Large intestine (tissue), 12 donors: Measurements from ENCODE around the gene FRRS1L. TPM values are rescaled to one million over a fixed set of nuclear protein-coding genes. Genes with fewer than 3 reads are reported as not detected.

Experiments used
- DNase-seq, 2 donors: peaks; one replicate each; pipeline versions ENCODE4 v3.0.0 to v3.0.0-alpha.2; 2013
- H3K27ac ChIP-seq: one replicate; pipeline ENCODE4 v1.5.1; 2013; ENCODE audit warnings: low read length
- H3K27me3 ChIP-seq: 2 replicates; pipeline ENCODE4 v1.6.1; 2013; ENCODE audit warnings: low read length; ENCODE audit not compliant: control insufficient read depth, insufficient read depth
- H3K36me3 ChIP-seq: 2 replicates; pipeline ENCODE4 v1.6.1; 2013; ENCODE audit warnings: low read length; ENCODE audit not compliant: control insufficient read depth, insufficient read depth
- H3K4me1 ChIP-seq: one replicate; pipeline ENCODE4 v1.6.1; 2013; ENCODE audit warnings: low read length; ENCODE audit not compliant: control insufficient read depth, insufficient read depth
- H3K4me3 ChIP-seq: one replicate; pipeline ENCODE4 v1.5.1; 2013; ENCODE audit warnings: low read length
- H3K9me3 ChIP-seq: one replicate; pipeline ENCODE4 v1.6.1; 2013; ENCODE audit warnings: mild to moderate bottlenecking, low read depth, low read length, moderate library complexity; ENCODE audit not compliant: control insufficient read depth
- WGBS: methylation state at CpG from one replicate; pipeline ENCODE4 v1.1.5; 2013; ENCODE audit warnings: low lambda C conversion rate; ENCODE audit not compliant: insufficient coverage; 5-methylcytosine and 5-hydroxymethylcytosine counted together
- long read RNA-seq, 11 donors: transcript quantifications; one replicate each; lab custom pipeline, GENCODE V29; 2026
- polyA plus RNA-seq: library from polyadenylated mRNA; unstranded; fragments of 120-200 nt; gene quantifications from one replicate; pipeline ENCODE4 v1.2.1, GENCODE V29; 2013

Gene FRRS1L, protein sequence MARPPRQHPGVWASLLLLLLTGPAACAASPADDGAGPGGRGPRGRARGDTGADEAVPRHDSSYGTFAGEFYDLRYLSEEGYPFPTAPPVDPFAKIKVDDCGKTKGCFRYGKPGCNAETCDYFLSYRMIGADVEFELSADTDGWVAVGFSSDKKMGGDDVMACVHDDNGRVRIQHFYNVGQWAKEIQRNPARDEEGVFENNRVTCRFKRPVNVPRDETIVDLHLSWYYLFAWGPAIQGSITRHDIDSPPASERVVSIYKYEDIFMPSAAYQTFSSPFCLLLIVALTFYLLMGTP
- 9.1 TPM for polyA plus RNA-seq
- long read RNA-seq, donor 1, full-length matches to known transcripts: 2 of 2 reads
- long read RNA-seq, donor 1, partial matches to known transcripts: 0 of 2 reads
- long read RNA-seq, donor 1, other reads (novel, unspliced or antisense): 0 of 2 reads
- long read RNA-seq, donor 2: 0 reads
- long read RNA-seq, donor 3: 0 reads
- long read RNA-seq, donor 4: 0 reads
- long read RNA-seq, donor 5, full-length matches to known transcripts: 1 of 1 reads
- long read RNA-seq, donor 5, partial matches to known transcripts: 0 of 1 reads
- long read RNA-seq, donor 5, other reads (novel, unspliced or antisense): 0 of 1 reads
- long read RNA-seq, donor 6: 0 reads
- long read RNA-seq, donor 7, full-length matches to known transcripts: 2 of 2 reads
- long read RNA-seq, donor 7, partial matches to known transcripts: 0 of 2 reads
- long read RNA-seq, donor 7, other reads (novel, unspliced or antisense): 0 of 2 reads
- long read RNA-seq, donor 8, full-length matches to known transcripts: 3 of 3 reads
- long read RNA-seq, donor 8, partial matches to known transcripts: 0 of 3 reads
- long read RNA-seq, donor 8, other reads (novel, unspliced or antisense): 0 of 3 reads
- long read RNA-seq, donor 9: 0 reads
- long read RNA-seq, donor 10: 0 reads
- long read RNA-seq, donor 11, full-length matches to known transcripts: 2 of 2 reads
- long read RNA-seq, donor 11, partial matches to known transcripts: 0 of 2 reads
- long read RNA-seq, donor 11, other reads (novel, unspliced or antisense): 0 of 2 reads

DNA sequence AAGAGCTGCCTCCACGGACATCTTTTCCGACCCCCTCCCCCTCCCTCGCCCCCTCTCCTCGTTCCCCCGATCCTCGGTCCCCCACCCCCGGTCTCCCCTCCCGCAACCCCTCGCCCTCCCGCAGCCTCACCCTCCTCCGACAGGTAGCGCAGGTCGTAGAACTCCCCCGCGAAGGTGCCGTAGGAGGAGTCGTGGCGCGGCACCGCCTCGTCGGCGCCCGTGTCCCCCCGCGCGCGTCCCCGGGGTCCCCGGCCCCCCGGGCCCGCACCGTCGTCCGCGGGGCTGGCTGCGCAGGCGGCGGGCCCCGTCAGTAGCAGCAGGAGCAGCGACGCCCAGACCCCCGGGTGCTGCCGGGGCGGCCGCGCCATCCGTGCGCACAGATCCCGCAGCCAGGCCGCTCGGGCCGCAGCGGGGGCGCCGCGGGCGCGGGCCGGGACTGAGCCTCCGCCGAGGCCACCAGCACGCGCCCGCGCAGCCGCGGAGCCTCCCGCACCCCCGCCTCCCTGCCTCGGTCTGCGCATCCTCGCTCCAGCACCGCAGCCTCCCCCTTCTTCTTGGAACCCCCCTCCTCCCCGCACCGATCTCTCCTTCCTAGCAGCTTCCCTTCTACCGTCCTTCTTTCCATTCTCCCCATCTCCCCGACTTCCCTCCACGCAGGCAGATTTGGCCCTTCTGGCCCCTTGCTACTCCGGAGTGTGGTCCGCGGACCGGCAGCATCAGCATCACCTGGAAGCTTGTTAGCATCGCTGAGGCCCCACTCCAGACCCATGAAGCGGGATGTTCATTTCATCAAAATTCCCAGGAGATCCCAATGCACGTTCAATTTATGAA, at the start of gene FRRS1L:
Gene FRRS1L, minus strand, starts transcription at position 479 of the 831 bp plus-strand sequence. Its CDS starts 111 bp downstream, at position 368.
- no peaks in the 10 kb centered on the region for H3K36me3 ChIP-seq
- DNase-seq: peak in 1 of 2 donors; percentile 30
- WGBS: 35% methylated on average over 6 of the region's 86 CpGs
- H3K9me3 ChIP-seq: no peaks in the 10 kb centered on the region
- no peak within 1 kb of the TSS for H3K27ac ChIP-seq
- peaks cover 14% of the 10 kb centered on the region for H3K4me1 ChIP-seq
- H3K27me3 ChIP-seq: peaks cover 14% of the 10 kb centered on the region
- H3K4me3 ChIP-seq: peak within 1 kb of the TSS; percentile 34

- no peaks in the 10 kb centered on the region for H3K4me1 ChIP-seq
- no peaks in the 10 kb centered on the region for H3K9me3 ChIP-seq
- no peak for DNase-seq
- H3K4me3 ChIP-seq: no peak overlapping the region
- WGBS: 84% methylated on average over 5 of the region's 6 CpGs
- no peaks in the 10 kb centered on the region for H3K27me3 ChIP-seq
- no peaks in the 10 kb centered on the region for H3K36me3 ChIP-seq
- H3K27ac ChIP-seq: no peak overlapping the region
These were observed 47.4 kb upstream of the FRRS1L start for GRCh38 chr9:109214414-109214813.

GRCh38 chr9:109213285-109214121, 46.5 kb upstream of the FRRS1L start:
- H3K9me3 ChIP-seq: no peaks in the 10 kb centered on the region
- no peaks in the 10 kb centered on the region for H3K36me3 ChIP-seq
- no peaks in the 10 kb centered on the region for H3K27me3 ChIP-seq
- DNase-seq: no peak
- no peak overlapping the region for H3K4me3 ChIP-seq
- no peak overlapping the region for H3K27ac ChIP-seq
- no peaks in the 10 kb centered on the region for H3K4me1 ChIP-seq
- WGBS: 53% methylated on average over 2 of the region's 11 CpGs

- H3K9me3 ChIP-seq: no peaks in the 10 kb centered on the region
- no peak overlapping the region for H3K4me3 ChIP-seq
- no peak for DNase-seq
- no peak overlapping the region for H3K27ac ChIP-seq
- no peaks in the 10 kb centered on the region for H3K27me3 ChIP-seq
- H3K36me3 ChIP-seq: no peaks in the 10 kb centered on the region
- WGBS: no CpG with 5 or more reads among the region's 4 CpGs
- no peaks in the 10 kb centered on the region for H3K4me1 ChIP-seq
These were observed 45.7 kb upstream of the FRRS1L start for GRCh38 chr9:109212768-109213167.

- Histone ChIP-seq H3K27ac (no peak overlapping the region), H3K9me3 (no peaks in the 10 kb centered on the region), H3K4me1 (no peaks in the 10 kb centered on the region), H3K4me3 (no peak overlapping the region), H3K36me3 (no peaks in the 10 kb centered on the region), H3K27me3 (no peaks in the 10 kb centered on the region)
- no CpG with 5 or more reads among the region's 2 CpGs for WGBS
- DNase-seq: no peak
These were observed 39.6 kb upstream of the FRRS1L start for GRCh38 chr9:109206670-109207069.

- WGBS: no CpG with 5 or more reads among the region's 1 CpG
- Histone ChIP-seq H3K27me3 (no peaks in the 10 kb centered on the region), H3K9me3 (no peaks in the 10 kb centered on the region), H3K4me1 (no peaks in the 10 kb centered on the region), H3K27ac (no peak overlapping the region), H3K36me3 (no peaks in the 10 kb centered on the region), H3K4me3 (no peak overlapping the region)
- DNase-seq: no peak
These were observed 38.5 kb upstream of the FRRS1L start for GRCh38 chr9:109205526-109205925.

- no peak overlapping the region for H3K27ac ChIP-seq
- H3K27me3 ChIP-seq: no peaks in the 10 kb centered on the region
- no peaks in the 10 kb centered on the region for H3K4me1 ChIP-seq
- peak in 1 of 2 donors; percentile 9 for DNase-seq
- no CpG with 5 or more reads among the region's 4 CpGs for WGBS
- no peak overlapping the region for H3K4me3 ChIP-seq
- H3K36me3 ChIP-seq: no peaks in the 10 kb centered on the region
- no peaks in the 10 kb centered on the region for H3K9me3 ChIP-seq
These were observed 36.8 kb upstream of the FRRS1L start for GRCh38 chr9:109203761-109204360.

DNA sequence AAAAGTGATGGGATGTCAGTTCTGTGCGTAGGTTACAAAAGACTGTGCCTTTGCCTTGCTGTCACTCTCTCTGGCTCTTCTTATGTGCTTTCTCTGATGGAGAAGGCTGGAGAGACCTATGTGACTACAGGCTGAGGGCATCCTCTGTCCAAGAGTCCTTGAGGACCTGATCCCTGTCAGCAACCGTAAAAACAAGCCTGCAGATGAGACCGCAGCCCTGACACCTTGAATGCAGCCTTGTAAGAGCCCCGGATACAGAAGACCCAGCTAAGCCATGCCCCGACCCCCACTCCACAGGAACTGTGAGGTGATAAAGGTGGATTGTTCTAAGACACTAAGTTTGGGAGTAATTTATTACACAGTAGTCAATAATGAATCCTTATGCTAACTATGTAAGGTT, 32.6 kb upstream of the FRRS1L start:
- Histone ChIP-seq H3K9me3 (no peaks in the 10 kb centered on the region), H3K27ac (no peak overlapping the region), H3K4me1 (no peaks in the 10 kb centered on the region), H3K36me3 (no peaks in the 10 kb centered on the region), H3K4me3 (no peak overlapping the region), H3K27me3 (no peaks in the 10 kb centered on the region)
- WGBS: no CpG with 5 or more reads among the region's 5 CpGs
- DNase-seq: no peak

GRCh38 chr9:109198736-109199382, 31.8 kb upstream of the FRRS1L start:
- no peak overlapping the region for H3K27ac ChIP-seq
- WGBS: no CpG with 5 or more reads among the region's 6 CpGs
- DNase-seq: no peak
- H3K4me3 ChIP-seq: no peak overlapping the region
- no peaks in the 10 kb centered on the region for H3K9me3 ChIP-seq
- H3K36me3 ChIP-seq: no peaks in the 10 kb centered on the region
- no peaks in the 10 kb centered on the region for H3K4me1 ChIP-seq
- H3K27me3 ChIP-seq: no peaks in the 10 kb centered on the region
